Left forelimb (tissue), 1 donor: Measurements from ENCODE around the gene CAPN2.
A peak's percentile ranks its signal among the peaks of the same experiment; 100 is the strongest.

Experiments
- DNase-seq: peaks from one replicate; pipeline ENCODE4 v3.0.0-alpha.2; 2018; ENCODE audit warnings: low spot score

CAPN2 gene

DNA sequence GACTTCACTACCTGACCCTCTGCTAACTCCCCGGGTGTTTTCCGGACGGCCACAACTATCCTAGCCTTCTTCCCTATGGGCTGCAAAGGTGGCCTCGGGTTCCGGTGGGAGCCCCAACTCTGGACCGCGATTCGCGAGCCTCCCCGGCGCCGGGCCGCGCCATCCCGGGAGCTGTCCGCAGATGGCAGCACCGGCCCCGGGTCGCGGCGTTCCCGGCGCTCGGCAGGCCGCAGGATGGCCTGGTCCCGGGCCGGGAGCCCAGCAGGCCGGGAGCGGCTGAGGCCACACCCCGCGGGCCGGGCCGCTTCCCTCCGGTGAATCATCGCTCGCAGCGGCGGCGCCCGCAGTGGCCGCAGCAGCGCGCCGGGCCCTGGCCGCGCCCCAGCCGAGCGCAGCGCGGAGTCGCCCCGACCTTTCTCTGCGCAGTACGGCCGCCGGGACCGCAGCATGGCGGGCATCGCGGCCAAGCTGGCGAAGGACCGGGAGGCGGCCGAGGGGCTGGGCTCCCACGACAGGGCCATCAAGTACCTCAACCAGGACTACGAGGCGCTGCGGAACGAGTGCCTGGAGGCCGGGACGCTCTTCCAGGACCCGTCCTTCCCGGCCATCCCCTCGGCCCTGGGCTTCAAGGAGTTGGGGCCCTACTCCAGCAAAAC, at the start of gene CAPN2:
CAPN2 (plus strand) TSS at position 346 of the 656 bp plus-strand sequence; CDS start at position 448, 102 bp downstream.
- DNase-seq, result peak; percentile 88

GRCh38 chr1:223662943-223663342, 49.4 kb upstream of the CAPN2 start:
- no peak for DNase-seq

DNA sequence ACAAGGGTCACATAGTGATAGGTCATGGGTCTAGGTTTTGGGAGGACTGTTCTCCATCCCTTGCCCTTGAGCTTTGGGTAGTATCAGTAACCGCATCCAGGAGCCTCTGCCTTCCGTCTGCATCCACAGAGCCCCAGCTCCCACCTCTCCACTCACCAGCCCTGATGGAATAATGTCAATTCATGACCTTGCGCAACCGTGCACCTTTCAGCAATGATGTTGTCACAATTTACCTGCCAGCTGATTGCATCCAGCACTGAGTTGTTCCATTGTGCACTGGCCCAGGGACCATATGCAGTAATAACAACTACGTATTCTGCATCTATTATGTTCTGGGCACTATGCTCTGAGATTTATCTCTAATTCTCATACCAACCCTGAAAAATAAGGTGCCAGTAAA, 48.2 kb upstream of the CAPN2 start:
- no peak for DNase-seq

DNA sequence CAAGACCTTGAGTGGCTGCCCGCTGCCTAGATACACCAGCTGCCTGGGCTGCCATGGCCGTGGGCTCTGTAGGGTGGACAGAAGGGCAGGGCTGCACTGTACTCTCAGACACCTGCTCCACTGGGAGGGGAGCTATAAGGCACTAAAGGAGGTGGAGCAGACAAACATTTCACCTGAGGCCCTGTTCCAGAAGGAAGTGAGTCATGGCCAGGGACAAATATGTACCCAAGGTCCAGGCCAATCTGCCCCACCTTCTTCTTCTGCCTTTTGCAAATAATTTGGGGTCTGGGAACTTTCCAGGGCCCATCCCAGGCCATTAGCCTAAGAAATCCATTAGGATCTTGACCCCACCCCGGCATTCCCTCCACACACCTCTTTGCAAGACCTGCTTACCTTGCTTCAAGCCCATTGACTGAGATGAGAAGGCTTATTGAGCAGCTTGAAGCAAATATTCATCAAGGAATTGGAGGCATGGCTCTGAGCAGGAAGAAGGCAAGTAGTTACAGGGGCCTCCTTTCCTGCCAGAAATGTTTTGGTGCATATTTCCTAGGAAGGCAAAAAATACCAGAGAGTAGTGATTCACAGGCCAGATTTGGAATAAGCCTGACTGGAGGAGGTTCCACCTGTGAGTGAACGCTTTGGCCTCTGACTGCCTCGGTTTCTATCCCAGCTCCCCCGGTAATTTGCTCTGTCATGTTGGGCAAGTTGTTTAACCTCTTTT, 46.6 kb upstream of the CAPN2 start, which contains the start of gene CAPN8:
CAPN8 (minus strand) TSS at position 110 of the 721 bp plus-strand sequence; CDS start at position 55, 55 bp downstream.
- no peak for DNase-seq

GRCh38 chr1:223667484-223668182, 44.7 kb upstream of the CAPN2 start:
- no peak for DNase-seq

- no peak for DNase-seq
Measured at GRCh38 chr1:223669003-223669795, 43.1 kb upstream of the CAPN2 start.

GRCh38 chr1:223670458-223671159, 41.7 kb upstream of the CAPN2 start:
- DNase-seq, result no peak

DNA sequence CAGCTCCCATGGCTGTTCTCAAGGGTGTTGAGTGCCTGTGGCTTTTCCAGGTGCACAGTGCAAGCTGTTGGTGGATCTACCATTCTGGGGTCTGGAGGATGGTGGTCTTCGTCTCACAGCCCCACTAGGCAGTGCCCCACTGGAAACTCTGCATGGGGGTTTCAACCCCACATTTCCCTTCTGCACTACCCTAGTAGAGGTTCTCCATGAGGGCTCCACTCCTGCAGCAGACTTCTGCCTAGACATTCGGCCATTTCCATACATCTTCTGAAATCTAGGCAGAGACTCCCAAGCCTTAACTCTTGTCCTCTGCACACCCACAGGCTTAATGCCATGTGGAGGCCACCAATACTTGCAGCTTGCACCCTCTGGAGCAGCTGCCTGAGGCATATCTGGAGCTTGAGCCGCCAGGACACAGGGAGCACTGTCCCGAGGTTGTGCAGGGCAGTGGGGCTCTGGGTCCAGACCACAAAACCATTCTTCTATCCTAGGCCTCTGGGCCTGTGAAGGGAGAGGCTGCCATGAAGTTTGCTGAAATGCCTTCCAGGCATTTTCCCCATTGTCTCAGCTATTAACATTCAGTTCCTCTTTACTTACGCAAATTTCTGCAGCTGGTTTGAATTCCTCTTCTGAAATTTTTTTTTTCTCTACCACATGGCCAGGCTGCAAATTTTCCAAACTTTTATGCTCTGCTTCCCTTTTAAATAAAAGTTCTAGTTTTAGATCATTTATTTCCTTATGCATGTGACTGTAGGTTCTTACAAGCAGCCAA, 38.0 kb upstream of the CAPN2 start:
- no peak for DNase-seq

GRCh38 chr1:223678841-223679240, 33.5 kb upstream of the CAPN2 start:
- DNase-seq, result no peak

- no peak for DNase-seq
Measured at GRCh38 chr1:223680188-223680587, 32.2 kb upstream of the CAPN2 start.

DNA sequence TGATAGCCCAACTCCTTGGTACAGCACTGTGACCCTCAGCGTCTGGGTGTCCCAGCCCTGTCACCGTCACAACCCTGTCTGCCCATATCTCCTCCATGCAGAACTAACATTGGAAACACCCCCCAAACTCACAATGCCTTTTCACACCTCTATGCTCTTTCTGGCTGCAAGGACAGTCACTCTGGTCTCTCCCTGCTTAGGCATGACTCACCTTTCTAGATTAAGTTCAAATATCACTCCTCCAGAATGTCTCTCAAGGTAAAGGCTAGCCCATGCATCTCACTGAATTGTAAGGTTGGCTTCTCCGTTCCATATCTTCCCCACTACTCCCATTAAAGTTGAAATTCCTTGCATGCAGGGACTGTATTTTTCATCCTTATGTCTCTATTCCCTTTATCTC, 29.8 kb upstream of the CAPN2 start:
- no peak for DNase-seq

- peak; percentile 75 for DNase-seq
Measured at GRCh38 chr1:223683586-223684487, 28.5 kb upstream of the CAPN2 start.

- DNase-seq, result no peak
Measured at GRCh38 chr1:223684488-223684792, 27.9 kb upstream of the CAPN2 start.

- no peak for DNase-seq
Measured at GRCh38 chr1:223691121-223691520, 21.2 kb upstream of the CAPN2 start.

DNA sequence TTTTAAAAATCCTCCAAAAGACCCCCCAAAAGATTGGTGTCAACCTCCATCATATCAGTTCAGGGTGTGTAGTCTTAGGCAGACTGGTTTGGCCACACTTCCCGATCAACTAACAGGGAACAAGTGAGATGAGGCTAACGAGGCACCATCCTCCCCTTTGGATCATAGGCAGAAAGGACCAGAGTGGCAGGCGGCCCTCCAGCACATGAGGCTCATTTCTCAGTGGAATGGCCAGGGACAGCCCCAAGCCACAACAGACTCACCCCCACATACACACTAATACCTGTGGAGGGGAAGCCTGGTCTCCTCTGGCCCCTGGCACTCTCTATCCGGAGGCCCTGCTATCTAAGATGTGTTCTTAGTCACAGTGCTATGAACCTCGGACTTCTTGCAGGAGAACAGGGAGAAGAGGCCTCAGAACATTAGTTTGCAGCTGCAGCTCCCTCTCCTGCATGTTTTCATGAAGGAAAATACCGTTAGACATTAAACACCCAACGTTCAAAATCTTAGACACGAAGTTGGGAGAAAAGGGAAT, 17.3 kb upstream of the CAPN2 start:
- DNase-seq, result no peak

GRCh38 chr1:223695941-223696340, 16.4 kb upstream of the CAPN2 start:
- no peak for DNase-seq

DNA sequence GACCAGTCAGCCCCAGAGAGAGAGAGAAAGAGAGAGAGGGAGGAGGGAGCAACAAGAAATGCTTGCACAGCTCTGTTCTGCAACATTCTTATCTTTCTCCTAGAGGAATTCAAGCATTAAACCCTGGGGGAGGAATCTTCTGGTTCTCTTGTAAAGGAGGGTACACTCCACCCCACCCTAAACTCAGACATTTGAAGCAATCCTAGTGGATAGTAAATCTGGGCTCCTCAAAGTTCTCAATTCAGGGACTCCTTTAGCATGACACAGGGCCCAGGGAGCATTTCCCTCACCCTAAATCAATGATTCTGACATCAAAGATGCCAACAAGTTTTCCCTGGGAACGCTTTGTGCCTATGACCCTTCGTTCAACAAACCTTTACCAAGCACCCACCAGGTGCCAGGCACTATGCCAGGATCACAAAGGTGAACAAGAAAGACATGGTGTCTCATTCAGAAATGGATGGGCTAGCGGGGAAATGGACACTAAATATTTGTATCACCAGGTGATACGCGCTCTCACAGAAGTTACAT, 11.9 kb upstream of the CAPN2 start:
- DNase-seq, result no peak

- no peak for DNase-seq
Measured at GRCh38 chr1:223700942-223701637, 11.2 kb upstream of the CAPN2 start.
